ENCODE measurements around the gene TMEM52. TPM values are rescaled to one million over a fixed set of nuclear protein-coding genes. Genes with fewer than 3 reads are reported as not detected.

TMEM52 gene
- polyA plus RNA-seq, 3 donors: 2.3 TPM; not detected in 2

GRCh38 chr1:1967151-1967550, 48.1 kb upstream of the TMEM52 start:
- Histone ChIP-seq H3K9ac (ENCODE audit: insufficient read depth, low read length, poor library complexity, severe bottlenecking) (no peak overlapping the region), H3K4me3 (replicated peaks in 1 of 3; ENCODE audit: low read depth in 2 of 3, low read length in 3 of 3) (no peak overlapping the region), H3K79me2 (ENCODE audit: insufficient read depth, low read length) (no peaks in the 10 kb centered on the region), H3K4me2 (replicated peaks; ENCODE audit: extremely low read depth, low read length, poor library complexity, severe bottlenecking) (no peak overlapping the region), H2AFZ (ENCODE audit: insufficient read depth, low read depth, low read length, poor library complexity, severe bottlenecking) (no peak overlapping the region), H4K20me1 (ENCODE audit: insufficient read depth, low read length) (no peaks in the 10 kb centered on the region), H3K27me3 (ENCODE audit: control insufficient read depth in 2 of 2, insufficient read depth in 2 of 2, low read length in 2 of 2) (peaks cover 0 to 3% of the 10 kb centered on the region in 2 donors), H3K36me3 (replicated peaks in 1 of 2; ENCODE audit: control insufficient read depth in 1 of 2, insufficient read depth in 2 of 2, low read length in 2 of 2) (no peaks in the 10 kb centered on the region), H3K4me1 (ENCODE audit: control insufficient read depth in 1 of 2, insufficient read depth in 2 of 2, low read length in 2 of 2) (peaks cover 0 to 2% of the 10 kb centered on the region in 2 donors), H3K9me3 (replicated peaks in 1 of 2; ENCODE audit: control insufficient read depth in 1 of 2, insufficient read depth in 1 of 2, low read length in 2 of 2) (peaks cover 0 to 4% of the 10 kb centered on the region in 2 donors), H3K27ac (ENCODE audit: low read depth in 1 of 2, low read length in 2 of 2) (no peak overlapping the region)
- DNase-seq: no peak
- Mint-ChIP-seq H3K4me3 (no peak overlapping the region), H3K27me3 (ENCODE audit: low read depth in 3 of 3) (peaks cover 10 to 19% (median 17%) of the 10 kb centered on the region in 3 donors), H3K4me1 (no peaks in the 10 kb centered on the region), H3K9me3 (peaks cover 0 to 13% (median 3%) of the 10 kb centered on the region in 7 donors), H3K36me3 (no peaks in the 10 kb centered on the region), H3K27ac (no peak overlapping the region)
- intact Hi-C loops (cut with micrococcal nuclease): no loop called here
- WGBS (ENCODE audit: insufficient coverage): 30% methylated on average over 12 of the region's 16 CpGs
- TF ChIP-seq CTCF (IDR thresholded peaks at IDR 0.05): no peak

GRCh38 chr1:1966071-1966740, 47.1 kb upstream of the TMEM52 start:
- no peaks in the 10 kb centered on the region for H4K20me1 ChIP-seq (ENCODE audit: insufficient read depth, low read length)
- Mint-ChIP-seq H3K4me1 (no peaks in the 10 kb centered on the region), H3K4me3 (no peak overlapping the region), H3K9me3 (peaks cover 0 to 9% (median 3%) of the 10 kb centered on the region in 7 donors), H3K27ac (peak overlapping the region in 1 of 7 donors; percentile 46), H3K27me3 (ENCODE audit: low read depth in 3 of 3) (peaks cover 10 to 22% (median 21%) of the 10 kb centered on the region in 3 donors), H3K36me3 (no peaks in the 10 kb centered on the region)
- no peak overlapping the region for H3K4me2 ChIP-seq (replicated peaks; ENCODE audit: extremely low read depth, low read length, poor library complexity, severe bottlenecking)
- 58% methylated on average over 31 of the region's 38 CpGs for WGBS (ENCODE audit: insufficient coverage)
- H3K9ac ChIP-seq (ENCODE audit: insufficient read depth, low read length, poor library complexity, severe bottlenecking): no peak overlapping the region
- H3K79me2 ChIP-seq (ENCODE audit: insufficient read depth, low read length): no peaks in the 10 kb centered on the region
- H3K27ac ChIP-seq (ENCODE audit: low read depth in 1 of 2, low read length in 2 of 2): no peak overlapping the region
- H3K4me1 ChIP-seq (ENCODE audit: control insufficient read depth in 1 of 2, insufficient read depth in 2 of 2, low read length in 2 of 2): peaks cover 0 to 2% of the 10 kb centered on the region in 2 donors
- intact Hi-C loops (cut with micrococcal nuclease): no loop called here
- no peak overlapping the region for H3K4me3 ChIP-seq (replicated peaks in 1 of 3; ENCODE audit: low read depth in 2 of 3, low read length in 3 of 3)
- no peak overlapping the region for H2AFZ ChIP-seq (ENCODE audit: insufficient read depth, low read depth, low read length, poor library complexity, severe bottlenecking)
- no peaks in the 10 kb centered on the region for H3K36me3 ChIP-seq (replicated peaks in 1 of 2; ENCODE audit: control insufficient read depth in 1 of 2, insufficient read depth in 2 of 2, low read length in 2 of 2)
- peaks cover 0 to 3% of the 10 kb centered on the region in 2 donors for H3K27me3 ChIP-seq (ENCODE audit: control insufficient read depth in 2 of 2, insufficient read depth in 2 of 2, low read length in 2 of 2)
- no peak for TF ChIP-seq CTCF (IDR thresholded peaks at IDR 0.05)
- DNase-seq: no peak
- peaks cover 0 to 4% of the 10 kb centered on the region in 2 donors for H3K9me3 ChIP-seq (replicated peaks in 1 of 2; ENCODE audit: control insufficient read depth in 1 of 2, insufficient read depth in 1 of 2, low read length in 2 of 2)
